Stimulated activated CD4-positive, alpha-beta T cell treated with anti-CD3 and anti-CD28 coated beads, Interleukin-12 subunit alpha, Interleukin-12 subunit beta, amount 100 ng/mL, for 48 hours (primary cell): ENCODE results near the gene DBR1.
"Not testable (repeated sequence)": the region's sequence is repeated elsewhere in the genome, so short reads cannot be mapped to it uniquely, and the experiment has no call there.

ENCODE experiments used
- DNase-seq, 3 donors: peaks; one replicate each; pipeline ENCODE4 v3.0.0-alpha.2; 2020; ENCODE audit warnings: low read depth in 2 of 3, low spot score in 1 of 3

The DBR1 gene

GRCh38 chr3:138186803-138187295 lies 12.1 kb upstream of the DBR1 start:
- peak; percentile 82 to 86 (median 83) for DNase-seq

- DNase-seq: no peak
Observed at GRCh38 chr3:138186221-138186620, 11.5 kb upstream of the DBR1 start.

GRCh38 chr3:138184994-138185393 lies 10.3 kb upstream of the DBR1 start:
- DNase-seq: no peak

- peak in 1 of 3 donors; percentile 18 for DNase-seq
Observed at GRCh38 chr3:138180375-138181029, 5.8 kb upstream of the DBR1 start.

GRCh38 chr3:138173769-138174420 lies 826 bp downstream of the DBR1 start:
- peak in 1 of 3 donors; percentile 14 for DNase-seq

GRCh38 chr3:138172625-138173024 lies 2.1 kb downstream of the DBR1 start:
- no peak for DNase-seq

- no peak for DNase-seq
Observed at GRCh38 chr3:138165061-138165460, 9.7 kb downstream of the DBR1 start.

- DNase-seq: no peak
Observed at GRCh38 chr3:138157743-138158142, 17.0 kb downstream of the DBR1 start.

- no peak for DNase-seq
Observed at GRCh38 chr3:138154534-138154933, 20.2 kb downstream of the DBR1 start.

- DNase-seq: no peak
Observed at GRCh38 chr3:138148503-138148902, 26.2 kb downstream of the DBR1 start.

GRCh38 chr3:138142181-138142580 lies 32.5 kb downstream of the DBR1 start:
- DNase-seq: not testable (repeated sequence)

GRCh38 chr3:138140940-138141339 lies 33.8 kb downstream of the DBR1 start:
- no peak for DNase-seq

- DNase-seq: no peak
Observed at GRCh38 chr3:138139691-138140090, 35.0 kb downstream of the DBR1 start.

GRCh38 chr3:138137861-138138260 lies 36.9 kb downstream of the DBR1 start:
- DNase-seq: no peak

- DNase-seq: no peak
Observed at GRCh38 chr3:138136201-138136600, 38.5 kb downstream of the DBR1 start.

- no peak for DNase-seq
Observed at GRCh38 chr3:138135833-138136194, 38.9 kb downstream of the DBR1 start.

- no peak for DNase-seq
Observed at GRCh38 chr3:138135146-138135832, 39.4 kb downstream of the DBR1 start.

GRCh38 chr3:138132239-138132638 lies 42.5 kb downstream of the DBR1 start, which contains the start of gene A4GNT:
Gene A4GNT, minus strand, starts transcription at chr3:138132390. Its CDS starts 1,134 bp downstream, at chr3:138131256.
- no peak for DNase-seq

- DNase-seq: no peak
Observed at GRCh38 chr3:138127636-138128365, 46.9 kb downstream of the DBR1 start.

- no peak for DNase-seq
Observed at GRCh38 chr3:138125548-138126221, 49.0 kb downstream of the DBR1 start.
